Ishikawa (cell line): Measurements from ENCODE around the gene SMYD4.

Experiments
- CEBPB ChIP-seq: IDR thresholded peaks from 2 replicates; pipeline ENCODE4 v1.6.1; 2012
- CREB1 ChIP-seq: IDR thresholded peaks from 2 replicates; pipeline ENCODE4 v1.6.1; 2012; ENCODE audit warnings: low read depth
- EGR1 ChIP-seq: IDR thresholded peaks from 2 replicates; pipeline ENCODE4 v1.6.1; 2012
- EP300 ChIP-seq: IDR thresholded peaks from 2 replicates; pipeline ENCODE4 v1.6.1; 2012; ENCODE audit warnings: borderline replicate concordance
- FOXM1 ChIP-seq: IDR thresholded peaks from 2 replicates; pipeline ENCODE4 v1.6.1; 2012; ENCODE audit warnings: low read depth, borderline replicate concordance
- NFIC ChIP-seq: IDR thresholded peaks from 2 replicates; pipeline ENCODE4 v1.6.1; 2012
- RAD21 ChIP-seq: IDR thresholded peaks from 2 replicates; pipeline ENCODE4 v1.6.1; 2012; ENCODE audit warnings: low read depth
- REST ChIP-seq: IDR thresholded peaks from 2 replicates; pipeline ENCODE4 v1.6.1; 2012; ENCODE audit warnings: low read depth, mild to moderate bottlenecking
- TAF1 ChIP-seq: IDR thresholded peaks from 2 replicates; pipeline ENCODE4 v1.6.1; 2012; ENCODE audit warnings: low read depth, mild to moderate bottlenecking
- TCF12 ChIP-seq: IDR thresholded peaks from 2 replicates; pipeline ENCODE4 v1.6.1; 2012; ENCODE audit warnings: low read depth
- TEAD4 ChIP-seq: IDR thresholded peaks from 2 replicates; pipeline ENCODE4 v1.6.1; 2012
- USF1 ChIP-seq: IDR thresholded peaks from 2 replicates; pipeline ENCODE4 v1.6.1; 2012
- YY1 ChIP-seq: IDR thresholded peaks from 2 replicates; pipeline ENCODE4 v1.6.1; 2012; ENCODE audit warnings: low read depth
- ZBTB7A ChIP-seq: IDR thresholded peaks from 2 replicates; pipeline ENCODE4 v1.6.1; 2012; ENCODE audit warnings: low read depth
- TF ChIP-seq, protein P1 (sequence below): IDR thresholded peaks from 2 replicates; pipeline ENCODE4 v1.6.1; 2012

The SMYD4 gene

GRCh38 chr17:1820528-1821252 is 9.0 kb downstream of the SMYD4 start:
- TF ChIP-seq YY1 = no peak
- no peak for TF ChIP-seq EP300
- no peak for TF ChIP-seq TEAD4
- TF ChIP-seq ZBTB7A = no peak
- no peak for TF ChIP-seq FOXM1
- no peak for TF ChIP-seq TCF12
- no peak for TF ChIP-seq TAF1
- no peak for TF ChIP-seq RAD21
- TF ChIP-seq, protein P1, sequence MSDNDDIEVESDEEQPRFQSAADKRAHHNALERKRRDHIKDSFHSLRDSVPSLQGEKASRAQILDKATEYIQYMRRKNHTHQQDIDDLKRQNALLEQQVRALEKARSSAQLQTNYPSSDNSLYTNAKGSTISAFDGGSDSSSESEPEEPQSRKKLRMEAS = no peak
- TF ChIP-seq USF1 = no peak
- TF ChIP-seq CREB1 = no peak
- no peak for TF ChIP-seq NFIC
- no peak for TF ChIP-seq REST
- TF ChIP-seq CEBPB = no peak
- no peak for TF ChIP-seq EGR1

- TF ChIP-seq NFIC (no peak), CREB1 (no peak), TAF1 (no peak), USF1 (no peak), EP300 (no peak), RAD21 (no peak), CEBPB (no peak), TEAD4 (no peak), YY1 (no peak), TCF12 (no peak)
- TF ChIP-seq, protein P1 = no peak
These were observed 16.6 kb downstream of the SMYD4 start for GRCh38 chr17:1813088-1813487.

- TF ChIP-seq NFIC = no peak
- TF ChIP-seq REST = no peak
- TF ChIP-seq, protein P1 = no peak
- no peak for TF ChIP-seq USF1
- TF ChIP-seq RAD21 = no peak
- TF ChIP-seq TAF1 = no peak
- no peak for TF ChIP-seq TEAD4
- TF ChIP-seq EGR1 = no peak
- no peak for TF ChIP-seq YY1
- TF ChIP-seq FOXM1 = no peak
- no peak for TF ChIP-seq ZBTB7A
- no peak for TF ChIP-seq CREB1
- TF ChIP-seq TCF12 = no peak
- TF ChIP-seq EP300 = no peak
- TF ChIP-seq CEBPB = no peak
These were observed 19.1 kb downstream of the SMYD4 start for GRCh38 chr17:1810450-1811103.

DNA sequence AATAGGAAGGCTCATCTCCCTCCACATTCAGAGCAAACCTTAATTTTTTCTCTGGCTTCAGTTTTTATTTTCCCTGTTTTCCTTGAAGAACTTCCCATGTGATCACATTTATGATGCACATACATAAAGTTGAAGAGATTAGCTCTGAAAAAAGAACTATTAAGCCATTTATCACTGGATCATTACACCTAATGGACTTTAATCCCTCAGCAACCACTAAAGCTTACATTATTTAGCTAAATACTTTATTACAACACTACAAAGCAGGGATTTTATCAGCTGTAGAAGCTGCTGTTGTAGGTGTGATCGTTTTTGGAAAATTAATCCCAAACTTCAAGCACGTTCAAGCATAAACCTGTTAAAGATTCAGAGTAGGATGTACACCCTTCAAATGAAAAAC is 21.1 kb downstream of the SMYD4 start:
- TF ChIP-seq TCF12 = no peak
- no peak for TF ChIP-seq EGR1
- TF ChIP-seq NFIC = no peak
- TF ChIP-seq RAD21 = no peak
- TF ChIP-seq TEAD4 = no peak
- TF ChIP-seq TAF1 = no peak
- TF ChIP-seq, protein P1 = no peak
- no peak for TF ChIP-seq CEBPB
- TF ChIP-seq EP300 = no peak

DNA sequence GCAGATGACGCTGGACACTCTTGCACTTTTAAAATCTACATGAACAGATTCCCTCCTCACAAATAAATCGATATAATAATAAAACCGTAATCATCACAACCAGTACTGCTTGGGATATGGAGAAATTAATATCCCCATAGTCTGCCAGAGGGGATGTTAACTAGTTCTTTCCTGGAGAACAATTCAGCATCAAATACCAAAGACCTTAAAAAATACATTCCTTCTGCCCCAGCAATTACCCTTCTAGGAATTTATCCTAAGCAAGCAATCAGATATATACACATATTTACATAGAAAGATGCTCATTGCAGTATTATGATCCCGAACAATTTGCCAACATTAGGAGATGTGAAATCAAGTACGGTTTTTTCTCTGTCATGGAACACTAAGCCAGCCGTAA is 21.8 kb downstream of the SMYD4 start:
- TF ChIP-seq RAD21 = no peak
- TF ChIP-seq NFIC = no peak
- no peak for TF ChIP-seq ZBTB7A
- TF ChIP-seq YY1 = no peak
- no peak for TF ChIP-seq EP300
- no peak for TF ChIP-seq TAF1
- TF ChIP-seq, protein P1 = no peak
- no peak for TF ChIP-seq CREB1
- TF ChIP-seq EGR1 = no peak
- TF ChIP-seq USF1 = no peak
